GM12874 (cell line): ENCODE results near the gene CXCR5.

ENCODE experiments used
- CTCF ChIP-seq: IDR thresholded peaks from 2 replicates; pipeline ENCODE4 v1.5.1; 2011; ENCODE audit warnings: low read depth, mild to moderate bottlenecking, control low read depth, low read length, moderate library complexity; ENCODE audit not compliant: insufficient read depth

Gene CXCR5

GRCh38 chr11:118911880-118912741, 28.4 kb downstream of the CXCR5 start:
- TF ChIP-seq CTCF, result no peak

- TF ChIP-seq CTCF, result no peak
These were observed 29.2 kb downstream of the CXCR5 start for GRCh38 chr11:118912742-118913410.

GRCh38 chr11:118913411-118914125, 29.9 kb downstream of the CXCR5 start:
- no peak for TF ChIP-seq CTCF

- no peak for TF ChIP-seq CTCF
These were observed 30.7 kb downstream of the CXCR5 start for GRCh38 chr11:118914178-118914918.

GRCh38 chr11:118914987-118915386, 31.3 kb downstream of the CXCR5 start:
- TF ChIP-seq CTCF, result no peak

GRCh38 chr11:118915396-118915795, 31.7 kb downstream of the CXCR5 start:
- TF ChIP-seq CTCF, result no peak
